Glomerular endothelial cell (primary cell): Measurements from ENCODE around the gene CTSH. TPM values are rescaled to one million over a fixed set of nuclear protein-coding genes. Genes with fewer than 3 reads are reported as not detected.
"Not testable (repeated sequence)": the region's sequence is repeated elsewhere in the genome, so short reads cannot be mapped to it uniquely, and the experiment has no call there.

ENCODE experiments used
- DNase-seq: peaks from one replicate; pipeline ENCODE4 v3.0.0-alpha.2; 2011; ENCODE audit warnings: low read depth, low spot score; ENCODE audit errors: extremely low read depth
- total RNA-seq: library from RNA; depleted of rRNA; stranded (reverse); fragments of >200 nt; gene quantifications from 2 replicates; pipeline ENCODE4 v1.2.3, GENCODE V29; 2015

The CTSH gene
- total RNA-seq, 1 donor from 2014 or later: 7.6 TPM

- no peak for DNase-seq
These were observed 19.7 kb downstream of the CTSH start for GRCh38 chr15:78925076-78925624.

- no peak for DNase-seq
These were observed 21.1 kb downstream of the CTSH start for GRCh38 chr15:78923480-78924360.

GRCh38 chr15:78923015-78923414 is 21.8 kb downstream of the CTSH start:
- no peak for DNase-seq

GRCh38 chr15:78922527-78922926 is 22.3 kb downstream of the CTSH start:
- no peak for DNase-seq

GRCh38 chr15:78921940-78922339 is 22.9 kb downstream of the CTSH start:
- no peak for DNase-seq

GRCh38 chr15:78921517-78921916 is 23.3 kb downstream of the CTSH start:
- no peak for DNase-seq

GRCh38 chr15:78917888-78918287 is 27.0 kb downstream of the CTSH start:
- DNase-seq: no peak

GRCh38 chr15:78916088-78916487 is 28.8 kb downstream of the CTSH start:
- DNase-seq: no peak

- DNase-seq: no peak
These were observed 29.3 kb downstream of the CTSH start for GRCh38 chr15:78915341-78916087.

- DNase-seq: no peak
These were observed 30.6 kb downstream of the CTSH start for GRCh38 chr15:78914027-78914764.

GRCh38 chr15:78913012-78913411 is 31.8 kb downstream of the CTSH start:
- no peak for DNase-seq

- no peak for DNase-seq
These were observed 32.5 kb downstream of the CTSH start for GRCh38 chr15:78912316-78912715.

GRCh38 chr15:78910271-78910670 is 34.6 kb downstream of the CTSH start:
- no peak for DNase-seq

- no peak for DNase-seq
These were observed 35.0 kb downstream of the CTSH start for GRCh38 chr15:78909791-78910228.

GRCh38 chr15:78909160-78909695 is 35.6 kb downstream of the CTSH start:
- DNase-seq: no peak

GRCh38 chr15:78907577-78907976 is 37.3 kb downstream of the CTSH start:
- DNase-seq: no peak

GRCh38 chr15:78906316-78906620 is 38.6 kb downstream of the CTSH start:
- no peak for DNase-seq

- no peak for DNase-seq
These were observed 40.1 kb downstream of the CTSH start for GRCh38 chr15:78904599-78905358.

- not testable (repeated sequence) for DNase-seq
These were observed 42.4 kb downstream of the CTSH start for GRCh38 chr15:78902281-78903032.
